ENCODE measurements around the gene CACFD1. TPM values are rescaled to one million over a fixed set of nuclear protein-coding genes. Genes with fewer than 3 reads are reported as not detected.

Gene CACFD1
- total and polyA plus RNA-seq, 2 experiments from 2014 or later = 5.8 to 18.2 TPM

- no peak for TF ChIP-seq ZNF462 (CRISPR knock-in tag; IDR thresholded peaks at IDR 0.05)
- TF ChIP-seq POLR2AphosphoS5 (IDR thresholded peaks at IDR 0.05; ENCODE audit: low read depth) = no peak
- TF ChIP-seq STAT1 (IDR thresholded peaks at IDR 0.05; ENCODE audit: unreplicated experiment) = no peak
- no peak for TF ChIP-seq EZH2phosphoT487 (IDR thresholded peaks at IDR 0.05; ENCODE audit: unreplicated experiment)
- no peak for TF ChIP-seq NANOG (IDR thresholded peaks at IDR 0.05; ENCODE audit: borderline replicate concordance)
- no peak for TF ChIP-seq ZNF331 (CRISPR knock-in tag; IDR thresholded peaks at IDR 0.05; ENCODE audit: low read depth)
- TF ChIP-seq ETS1 (IDR thresholded peaks at IDR 0.05) = no peak
Observed at GRCh38 chr9:133453651-133454050, 6.1 kb upstream of the CACFD1 start (continued).

- 0 out of 3 replicates have a peak, but pooled peaks cover 3% of the 10 kb centered on the region for H3K4me1 Mint-ChIP-seq
- Histone ChIP-seq H3K79me2 (replicated peaks; ENCODE audit: insufficient read depth) (no peaks in the 10 kb centered on the region), H3K27ac (ENCODE audit: low read depth) (no peak overlapping the region), H2AFZ (no peak overlapping the region), H3K4me1 (ENCODE audit: insufficient read depth) (peaks cover 9% of the 10 kb centered on the region; the same call in 1 of the 2 replicates), H3K4me2 (no peak overlapping the region), H3F3A (replicated peaks; ENCODE audit: low read depth) (no peaks in the 10 kb centered on the region), H3K27me3 (ENCODE audit: insufficient read depth) (no peaks in the 10 kb centered on the region), H3K9me2 (ENCODE audit: insufficient read depth) (no peaks in the 10 kb centered on the region), H3K4me3 (no peak overlapping the region), H4K20me1 (replicated peaks; ENCODE audit: insufficient read depth) (no peaks in the 10 kb centered on the region), H3K36me3 (ENCODE audit: insufficient read depth) (no peaks in the 10 kb centered on the region)
- no peak overlapping the region for H3K27ac Mint-ChIP-seq
- peaks cover 5% of the 10 kb centered on the region for H3K27me3 Mint-ChIP-seq (ENCODE audit: insufficient read depth, low read depth, poor library complexity)
- no peaks in the 10 kb centered on the region for H3K36me3 Mint-ChIP-seq (ENCODE audit: low read depth)
- ATAC-seq (no peak), DNase-seq (ENCODE audit: low spot score) (no peak)
- H3K9me3 Mint-ChIP-seq = no peaks in the 10 kb centered on the region
- no peak overlapping the region for H3K4me3 Mint-ChIP-seq
- TF ChIP-seq REST (IDR thresholded peaks at IDR 0.05; ENCODE audit: unreplicated experiment) (no peak), CREB1 (CRISPR knock-in tag; IDR thresholded peaks at IDR 0.05; ENCODE audit: low read depth) (no peak), EZH2phosphoT487 (IDR thresholded peaks at IDR 0.05; ENCODE audit: unreplicated experiment) (no peak), EZH2 (IDR thresholded peaks at IDR 0.05; ENCODE audit: low read depth, unreplicated experiment) (no peak), ETS1 (IDR thresholded peaks at IDR 0.05) (no peak)
Observed at GRCh38 chr9:133454325-133454724, 5.5 kb upstream of the CACFD1 start.

All from GM23338 (cell line).